Smooth muscle cell (in vitro differentiated cells): ENCODE measurements around the gene CDY2A. TPM values are rescaled to one million over a fixed set of nuclear protein-coding genes. Genes with fewer than 3 reads are reported as not detected.
"Not testable (repeated sequence)": the region's sequence is repeated elsewhere in the genome, so short reads cannot be mapped to it uniquely, and the experiment has no call there.

ENCODE experiments used
- DNase-seq: peaks from one replicate; lab custom pipeline; 2025; ENCODE audit not compliant: unreplicated experiment; lab: John Stamatoyannopoulos, UW
- H2AFZ ChIP-seq: fragments of 200-600 bp; sonication (generic); 2 replicates; pipeline ENCODE4 v1.6.0; 2016; ENCODE audit warnings: antibody characterized with exemption, low read depth, mild to moderate bottlenecking
- H3F3A ChIP-seq: fragments of 200-600 bp; sonication (generic); 2 replicates; pipeline ENCODE4 v1.6.0; 2017; ENCODE audit warnings: antibody characterized with exemption, low read depth
- H3K27ac ChIP-seq: fragments of 200-600 bp; sonication (generic); 2 replicates; pipeline ENCODE4 v1.5.1; 2016; ENCODE audit warnings: low read depth, mild to moderate bottlenecking
- H3K27me3 ChIP-seq: fragments of 200-600 bp; sonication (generic); 2 replicates; pipeline ENCODE4 v1.6.1; 2016; ENCODE audit warnings: low read depth, mild to moderate bottlenecking
- H3K36me3 ChIP-seq: fragments of 200-600 bp; sonication (generic); 2 replicates; pipeline ENCODE4 v1.5.1; 2016; ENCODE audit warnings: low read depth
- H3K4me1 ChIP-seq: fragments of 200-600 bp; sonication (generic); 2 replicates; pipeline ENCODE4 v1.5.1; 2016; ENCODE audit warnings: low read depth
- H3K4me2 ChIP-seq: fragments of 200-600 bp; sonication (generic); 2 replicates; pipeline ENCODE4 v1.6.0; 2016; ENCODE audit warnings: mild to moderate bottlenecking
- H3K4me3 ChIP-seq: fragments of 200-600 bp; sonication (generic); 2 replicates; pipeline ENCODE4 v1.5.1; 2016; ENCODE audit warnings: mild to moderate bottlenecking
- H3K79me2 ChIP-seq: fragments of 200-600 bp; sonication (generic); 2 replicates; pipeline ENCODE4 v1.6.0; 2016; ENCODE audit warnings: low read depth, mild to moderate bottlenecking
- H3K9ac ChIP-seq: fragments of 200-600 bp; sonication (generic); 2 replicates; pipeline ENCODE4 v1.6.0; 2016; ENCODE audit warnings: low read depth
- H3K9me3 ChIP-seq: fragments of 200-600 bp; sonication (generic); replicated peaks from 2 replicates; pipeline ENCODE4 v1.5.1; 2016; ENCODE audit warnings: low read depth
- H4K20me1 ChIP-seq: fragments of 200-600 bp; sonication (generic); 2 replicates; pipeline ENCODE4 v1.6.0; 2016; ENCODE audit warnings: low read depth
- WGBS: methylation state at CpG from one replicate; pipeline ENCODE4 v1.1.7; 2016; ENCODE audit warnings: low lambda C conversion rate; 5-methylcytosine and 5-hydroxymethylcytosine counted together
- polyA plus RNA-seq: library from polyadenylated mRNA; unstranded; fragments of >200 nt; fragmentation: Nextera tagmentation; extraction: Ambion mirVana; gene quantifications from 2 replicates; pipeline ENCODE4 v1.2.1, GENCODE V29; 2016
- total RNA-seq: library from RNA; depleted of rRNA; stranded (reverse); fragments of >200 nt; gene quantifications from 2 replicates; pipeline ENCODE4 v1.2.3, GENCODE V29; 2014

The CDY2A gene
- total RNA-seq (not detected in 2 replicates), polyA plus RNA-seq (not detected in 2 replicates)

- H3K27me3 ChIP-seq, DNase-seq, H3K79me2 ChIP-seq, H3K9ac ChIP-seq, H3K9me3 ChIP-seq, H3K4me1 ChIP-seq, H4K20me1 ChIP-seq, H3K27ac ChIP-seq, H3K4me2 ChIP-seq, H2AFZ ChIP-seq, H3K4me3 ChIP-seq, H3K36me3 ChIP-seq, H3F3A ChIP-seq: not testable (repeated sequence)
- no CpG with 5 or more reads among the region's 2 CpGs for WGBS
Measured at GRCh38 chrY:18025487-18025886, at the start of gene CDY2A. Gene CDY2A, plus strand, starts transcription at chrY:18025787. Its CDS starts 328 bp downstream, at chrY:18026115.

GRCh38 chrY:17997586-17997985 lies 28.0 kb upstream of the CDY2A start:
- H3K36me3 ChIP-seq, H3K79me2 ChIP-seq, H3K9ac ChIP-seq, H3K27ac ChIP-seq, H3K27me3 ChIP-seq, H4K20me1 ChIP-seq, H2AFZ ChIP-seq, DNase-seq, H3K4me2 ChIP-seq, H3K4me1 ChIP-seq, H3K9me3 ChIP-seq, H3K4me3 ChIP-seq, H3F3A ChIP-seq: not testable (repeated sequence)
- no CpG with 5 or more reads among the region's 3 CpGs for WGBS

- not testable (repeated sequence) for H3K4me2 ChIP-seq, H3K4me1 ChIP-seq, H3K9me3 ChIP-seq, H4K20me1 ChIP-seq, H2AFZ ChIP-seq, DNase-seq, H3F3A ChIP-seq, H3K4me3 ChIP-seq, H3K9ac ChIP-seq, H3K36me3 ChIP-seq, H3K27ac ChIP-seq, H3K79me2 ChIP-seq, H3K27me3 ChIP-seq
- WGBS = no CpG with 5 or more reads among the region's 2 CpGs
Measured at GRCh38 chrY:17998266-17998665, 27.3 kb upstream of the CDY2A start.

- not testable (repeated sequence) for H3K4me2 ChIP-seq, H4K20me1 ChIP-seq, H3K4me3 ChIP-seq, H2AFZ ChIP-seq, H3K27me3 ChIP-seq, H3K9ac ChIP-seq, H3K27ac ChIP-seq, H3K36me3 ChIP-seq, H3F3A ChIP-seq, H3K9me3 ChIP-seq, H3K79me2 ChIP-seq, DNase-seq, H3K4me1 ChIP-seq
- WGBS = no CpG with 5 or more reads among the region's 2 CpGs
Measured at GRCh38 chrY:18023897-18024296, 1.7 kb upstream of the CDY2A start.

- not testable (repeated sequence) for H3K27ac ChIP-seq, H3K79me2 ChIP-seq, H4K20me1 ChIP-seq, H3K4me3 ChIP-seq, H3K4me2 ChIP-seq, DNase-seq, H2AFZ ChIP-seq, H3K4me1 ChIP-seq, H3K9me3 ChIP-seq, H3K36me3 ChIP-seq, H3K27me3 ChIP-seq, H3K9ac ChIP-seq, H3F3A ChIP-seq
- WGBS = no CpG with 5 or more reads among the region's 1 CpG
Measured at GRCh38 chrY:18028845-18029244, 3.3 kb downstream of the CDY2A start.

- no CpG with 5 or more reads among the region's 3 CpGs for WGBS
- DNase-seq, H3F3A ChIP-seq, H3K27me3 ChIP-seq, H3K27ac ChIP-seq, H3K4me1 ChIP-seq, H3K4me2 ChIP-seq, H3K36me3 ChIP-seq, H2AFZ ChIP-seq, H3K9ac ChIP-seq, H3K4me3 ChIP-seq, H3K9me3 ChIP-seq, H3K79me2 ChIP-seq, H4K20me1 ChIP-seq: not testable (repeated sequence)
Measured at GRCh38 chrY:18030178-18030577, 4.6 kb downstream of the CDY2A start.

- not testable (repeated sequence) for H2AFZ ChIP-seq, H3K27me3 ChIP-seq, H3K9me3 ChIP-seq, H3K4me3 ChIP-seq, H3K4me1 ChIP-seq, DNase-seq, H3K79me2 ChIP-seq, H3F3A ChIP-seq, H4K20me1 ChIP-seq, H3K4me2 ChIP-seq, H3K36me3 ChIP-seq, H3K9ac ChIP-seq, H3K27ac ChIP-seq
- no CpG with 5 or more reads among the region's 3 CpGs for WGBS
Measured at GRCh38 chrY:18034100-18034814, 8.7 kb downstream of the CDY2A start.

GRCh38 chrY:18034864-18035263 lies 9.3 kb downstream of the CDY2A start:
- not testable (repeated sequence) for H2AFZ ChIP-seq, H3K79me2 ChIP-seq, DNase-seq, H3K36me3 ChIP-seq, H3K27ac ChIP-seq, H3K4me3 ChIP-seq, H3K4me1 ChIP-seq, H3K9me3 ChIP-seq, H3F3A ChIP-seq, H3K27me3 ChIP-seq, H3K9ac ChIP-seq, H4K20me1 ChIP-seq, H3K4me2 ChIP-seq
- no CpG with 5 or more reads among the region's 3 CpGs for WGBS

GRCh38 chrY:18044990-18045389 lies 19.4 kb downstream of the CDY2A start:
- H3K27me3 ChIP-seq, H4K20me1 ChIP-seq, H3K27ac ChIP-seq, H3K9me3 ChIP-seq, H2AFZ ChIP-seq, H3F3A ChIP-seq, H3K36me3 ChIP-seq, H3K79me2 ChIP-seq, DNase-seq, H3K4me1 ChIP-seq, H3K9ac ChIP-seq, H3K4me2 ChIP-seq, H3K4me3 ChIP-seq: not testable (repeated sequence)
- no CpG with 5 or more reads among the region's 3 CpGs for WGBS
